Left lung (tissue), 10 donors: ENCODE results near the gene PRKG1. TPM values are rescaled to one million over a fixed set of nuclear protein-coding genes. Genes with fewer than 3 reads are reported as not detected.
A peak's percentile ranks its signal among the peaks of the same experiment; 100 is the strongest.

Experiments
- ATAC-seq: fragments of 200-7000 bp; cut with Tn5 transposase; one replicate; pipeline ENCODE4 v1.9.1; 2020; ENCODE audit warnings: moderate library complexity
- DNase-seq, 4 donors: peaks; one replicate each; pipeline ENCODE4 v3.0.0-alpha.2; 2013 to 2020
- H3K27ac ChIP-seq, 2 donors: fragments of 200-600 bp; sonication (generic) in 1 of 2; one replicate each; pipeline versions ENCODE4 v1.5.0 to v1.8.0; 2020 to 2021
- H3K27me3 ChIP-seq, 2 donors: fragments of 200-600 bp; sonication (generic) in 1 of 2; one replicate each; pipeline versions ENCODE4 v1.5.0 to v1.8.0; 2020 to 2021
- H3K36me3 ChIP-seq, 2 donors: fragments of 200-600 bp; sonication (generic) in 1 of 2; one replicate each; pipeline versions ENCODE4 v1.5.0 to v1.8.0; 2020 to 2021
- H3K4me1 ChIP-seq, 2 donors: fragments of 200-600 bp; one replicate each; pipeline ENCODE4 v1.8.0; 2021
- H3K4me3 ChIP-seq, 2 donors: fragments of 200-600 bp; sonication (generic) in 1 of 2; one replicate each; pipeline versions ENCODE4 v1.5.0 to v1.8.0; 2020 to 2021; ENCODE audit warnings: mild to moderate bottlenecking in 1 of 2
- H3K9me3 ChIP-seq, 2 donors: fragments of 200-600 bp; sonication (generic) in 1 of 2; one replicate each; pipeline versions ENCODE4 v1.5.0 to v1.8.0; 2020 to 2021
- intact Hi-C, 2 donors: fragments of 100-400 bp; cut with DNase I; formaldehyde crosslinking; loops; one replicate each; pipeline versions ENCODE4 v1.11.2 to v1.14.2; 2022
- polyA plus RNA-seq, 6 donors: library from polyadenylated mRNA; unstranded; fragments of 120-200 nt; gene quantifications; one replicate each; pipeline ENCODE4 v1.2.1, GENCODE V29; 2013; ENCODE audit not compliant: insufficient read length in 6 of 6
- total RNA-seq, 2 donors: library from RNA; stranded (reverse); fragmentation: NEBNext Ultra II Directional; extraction: Animal tissue kit (Norgen Biotek cat#: 25700); gene quantifications; one replicate each; pipeline ENCODE4 v1.2.1, GENCODE V29; 2021
- TF ChIP-seq, protein P1 (sequence below), 2 donors: fragments of 200-600 bp; sonication (generic) in 1 of 2; IDR thresholded peaks; one replicate each; pipeline versions ENCODE4 v1.5.0 to v1.8.0; 2021; ENCODE audit warnings: antibody characterized with exemption in 2 of 2
- donor health status: DM: no; HTN: yes; CAD: no.
- donor health status: DM: no; HTN: no; CAD: no.

PRKG1 gene
- total and polyA plus RNA-seq, 8 donors, result 15.6 to 29.0 (median 17.8) TPM

DNA sequence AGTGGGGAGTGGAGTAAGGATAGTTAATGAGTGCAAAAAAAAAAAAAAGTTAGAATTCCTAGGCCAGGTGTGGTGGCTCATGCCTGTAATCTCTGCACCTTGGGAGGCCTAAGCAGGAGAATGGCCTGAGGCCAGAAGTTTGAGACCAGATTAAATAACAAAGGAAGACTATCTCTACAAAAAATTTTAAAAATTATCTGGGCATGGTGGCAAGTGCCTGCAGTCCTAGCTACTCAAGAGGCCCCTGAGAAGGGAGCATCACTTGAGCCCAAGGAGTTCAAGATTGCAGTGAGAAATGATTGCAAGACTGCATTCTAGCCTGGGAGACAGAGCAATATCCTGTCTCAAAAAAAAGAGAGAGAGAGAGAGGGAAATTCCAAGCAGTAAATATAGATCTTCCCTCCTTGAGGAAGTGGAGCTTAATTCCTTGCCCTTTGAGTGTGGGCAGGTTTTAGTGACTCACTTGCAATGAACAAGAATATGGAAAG lies 644.6 kb downstream of the PRKG1 start:
- ATAC-seq (no peak), DNase-seq (no peak)
- Histone ChIP-seq H3K4me1 (no peaks in the 10 kb centered on the region), H3K27me3 (no peaks in the 10 kb centered on the region), H3K36me3 (no peaks in the 10 kb centered on the region), H3K9me3 (no peaks in the 10 kb centered on the region), H3K27ac (no peak overlapping the region), H3K4me3 (no peak overlapping the region)
- TF ChIP-seq, protein P1, sequence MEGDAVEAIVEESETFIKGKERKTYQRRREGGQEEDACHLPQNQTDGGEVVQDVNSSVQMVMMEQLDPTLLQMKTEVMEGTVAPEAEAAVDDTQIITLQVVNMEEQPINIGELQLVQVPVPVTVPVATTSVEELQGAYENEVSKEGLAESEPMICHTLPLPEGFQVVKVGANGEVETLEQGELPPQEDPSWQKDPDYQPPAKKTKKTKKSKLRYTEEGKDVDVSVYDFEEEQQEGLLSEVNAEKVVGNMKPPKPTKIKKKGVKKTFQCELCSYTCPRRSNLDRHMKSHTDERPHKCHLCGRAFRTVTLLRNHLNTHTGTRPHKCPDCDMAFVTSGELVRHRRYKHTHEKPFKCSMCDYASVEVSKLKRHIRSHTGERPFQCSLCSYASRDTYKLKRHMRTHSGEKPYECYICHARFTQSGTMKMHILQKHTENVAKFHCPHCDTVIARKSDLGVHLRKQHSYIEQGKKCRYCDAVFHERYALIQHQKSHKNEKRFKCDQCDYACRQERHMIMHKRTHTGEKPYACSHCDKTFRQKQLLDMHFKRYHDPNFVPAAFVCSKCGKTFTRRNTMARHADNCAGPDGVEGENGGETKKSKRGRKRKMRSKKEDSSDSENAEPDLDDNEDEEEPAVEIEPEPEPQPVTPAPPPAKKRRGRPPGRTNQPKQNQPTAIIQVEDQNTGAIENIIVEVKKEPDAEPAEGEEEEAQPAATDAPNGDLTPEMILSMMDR (IDR thresholded peaks at IDR 0.05), result no peak
- intact Hi-C loops, result no loop called here

GRCh38 chr10:51724038-51724437 lies 649.8 kb downstream of the PRKG1 start:
- Histone ChIP-seq H3K4me3 (no peak overlapping the region), H3K4me1 (no peaks in the 10 kb centered on the region), H3K9me3 (no peaks in the 10 kb centered on the region), H3K36me3 (no peaks in the 10 kb centered on the region), H3K27ac (no peak overlapping the region), H3K27me3 (no peaks in the 10 kb centered on the region)
- intact Hi-C loops, result no loop called here
- ATAC-seq, result no peak
- TF ChIP-seq, protein P1 (IDR thresholded peaks at IDR 0.05), result no peak
- no peak for DNase-seq

DNA sequence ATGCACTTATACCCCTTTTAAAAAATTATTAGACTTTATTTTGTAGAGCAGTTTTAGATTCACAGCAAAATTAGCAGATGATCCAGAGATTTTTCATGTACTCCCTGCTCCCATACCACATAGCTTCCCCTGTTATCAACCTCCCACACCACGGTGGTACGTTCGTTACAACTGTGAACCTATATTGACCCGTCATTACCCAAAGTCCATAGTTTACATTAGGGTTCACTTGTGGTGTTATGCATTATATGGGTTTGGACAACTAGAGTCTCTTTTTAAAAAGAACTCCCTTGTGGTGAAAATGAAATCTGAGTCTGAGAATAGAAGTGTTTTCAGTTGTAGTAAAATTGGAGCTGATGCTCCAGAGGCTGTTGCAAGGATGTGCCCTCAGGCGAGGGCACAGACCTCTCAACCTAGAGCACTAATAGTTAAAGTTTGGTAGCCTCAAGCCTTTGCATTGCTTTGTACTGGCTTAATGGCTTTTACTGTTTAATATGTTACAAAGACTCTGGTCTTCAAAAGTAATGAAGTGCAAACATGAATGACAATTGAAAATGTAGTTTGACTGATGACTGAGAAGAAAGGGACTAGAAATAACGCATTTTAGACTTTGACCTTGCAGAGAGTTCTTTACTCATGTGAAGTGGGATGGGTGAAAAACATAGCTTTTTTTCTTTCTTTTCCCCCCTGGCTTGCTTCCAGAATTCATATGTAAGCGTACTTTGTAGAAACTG lies 655.7 kb downstream of the PRKG1 start:
- no peaks in the 10 kb centered on the region for H3K4me1 ChIP-seq
- intact Hi-C loops, result no loop called here

DNA sequence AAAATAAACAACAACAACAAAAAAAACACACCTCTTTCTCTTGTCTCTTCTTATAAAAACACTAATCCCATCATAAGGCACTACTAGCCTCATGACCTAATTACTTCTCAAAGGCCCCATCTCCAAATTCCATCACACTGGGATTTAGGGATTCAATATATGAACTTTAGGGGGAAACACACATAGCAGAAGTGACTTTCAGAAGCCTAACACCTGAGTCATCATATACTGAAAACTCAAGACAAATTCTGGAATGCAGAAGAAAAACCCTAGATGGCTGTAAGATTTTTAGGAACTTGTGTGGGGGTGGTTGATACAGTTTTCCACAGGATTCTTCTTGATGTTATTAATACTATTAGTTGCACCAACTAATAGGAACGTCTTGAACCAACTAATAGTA lies 658.8 kb downstream of the PRKG1 start:
- no peaks in the 10 kb centered on the region for H3K36me3 ChIP-seq
- no peaks in the 10 kb centered on the region for H3K9me3 ChIP-seq
- TF ChIP-seq, protein P1 (IDR thresholded peaks at IDR 0.05), result no peak
- DNase-seq (no peak), ATAC-seq (no peak)
- no peak overlapping the region for H3K27ac ChIP-seq
- no peak overlapping the region for H3K4me3 ChIP-seq
- H3K4me1 ChIP-seq, result no peaks in the 10 kb centered on the region
- intact Hi-C loops, result no loop called here
- H3K27me3 ChIP-seq, result no peaks in the 10 kb centered on the region

More for the DNA sequence above, 655.7 kb downstream of the PRKG1 start:
- H3K36me3 ChIP-seq, result no peaks in the 10 kb centered on the region
- no peaks in the 10 kb centered on the region for H3K9me3 ChIP-seq
- H3K4me3 ChIP-seq, result no peak overlapping the region
- H3K27ac ChIP-seq, result no peak overlapping the region
- ATAC-seq (no peak), DNase-seq (peak in 2 of 4 donors; percentile 17 to 21)
- TF ChIP-seq, protein P1 (IDR thresholded peaks at IDR 0.05), result no peak
- H3K27me3 ChIP-seq, result no peaks in the 10 kb centered on the region

DNA sequence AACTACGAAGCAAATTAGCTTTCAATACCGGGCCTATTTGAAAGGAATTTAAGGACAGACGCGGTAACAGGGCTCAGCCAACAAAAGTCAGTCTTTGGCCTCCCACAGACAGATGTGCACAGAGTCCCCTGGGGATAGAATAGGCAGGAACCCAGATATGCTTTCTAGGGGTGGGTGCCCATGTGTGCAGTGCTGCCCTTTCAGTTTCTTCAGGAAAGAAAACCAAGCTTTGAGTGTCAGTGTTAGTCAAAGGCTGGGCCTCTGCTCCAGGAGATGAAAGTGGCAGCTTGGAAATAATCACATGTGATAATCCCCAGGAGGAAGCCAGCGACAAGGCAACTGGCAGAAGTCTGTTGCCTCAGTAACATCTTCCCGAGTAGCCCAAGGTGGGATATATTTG lies 668.9 kb downstream of the PRKG1 start:
- DNase-seq, result no peak
- no peak for ATAC-seq
- TF ChIP-seq, protein P1 (IDR thresholded peaks at IDR 0.05), result no peak

More for the DNA sequence above, 668.9 kb downstream of the PRKG1 start:
- Histone ChIP-seq H3K4me1 (no peaks in the 10 kb centered on the region), H3K4me3 (no peak overlapping the region), H3K9me3 (no peaks in the 10 kb centered on the region), H3K27me3 (no peaks in the 10 kb centered on the region), H3K36me3 (no peaks in the 10 kb centered on the region), H3K27ac (no peak overlapping the region)
- intact Hi-C loops, result no loop called here
